Stimulated activated naive CD8-positive, alpha-beta T cell treated with anti-CD3 and anti-CD28 coated beads, Interleukin-15, Interleukin-2, amounts not matched to agents 100 U/mL and 50 U/mL, for 24 hours (primary cell): ENCODE measurements around the gene ATP8B1.
"Not testable (repeated sequence)": the region's sequence is repeated elsewhere in the genome, so short reads cannot be mapped to it uniquely, and the experiment has no call there.

Experiments
- ATAC-seq: fragments of 150-1000 bp; cut with Tn5 transposase; one replicate; pipeline ENCODE4 v1.10.0; 2021
- DNase-seq: peaks from one replicate; pipeline ENCODE4 v3.0.0; 2021

Gene ATP8B1

DNA sequence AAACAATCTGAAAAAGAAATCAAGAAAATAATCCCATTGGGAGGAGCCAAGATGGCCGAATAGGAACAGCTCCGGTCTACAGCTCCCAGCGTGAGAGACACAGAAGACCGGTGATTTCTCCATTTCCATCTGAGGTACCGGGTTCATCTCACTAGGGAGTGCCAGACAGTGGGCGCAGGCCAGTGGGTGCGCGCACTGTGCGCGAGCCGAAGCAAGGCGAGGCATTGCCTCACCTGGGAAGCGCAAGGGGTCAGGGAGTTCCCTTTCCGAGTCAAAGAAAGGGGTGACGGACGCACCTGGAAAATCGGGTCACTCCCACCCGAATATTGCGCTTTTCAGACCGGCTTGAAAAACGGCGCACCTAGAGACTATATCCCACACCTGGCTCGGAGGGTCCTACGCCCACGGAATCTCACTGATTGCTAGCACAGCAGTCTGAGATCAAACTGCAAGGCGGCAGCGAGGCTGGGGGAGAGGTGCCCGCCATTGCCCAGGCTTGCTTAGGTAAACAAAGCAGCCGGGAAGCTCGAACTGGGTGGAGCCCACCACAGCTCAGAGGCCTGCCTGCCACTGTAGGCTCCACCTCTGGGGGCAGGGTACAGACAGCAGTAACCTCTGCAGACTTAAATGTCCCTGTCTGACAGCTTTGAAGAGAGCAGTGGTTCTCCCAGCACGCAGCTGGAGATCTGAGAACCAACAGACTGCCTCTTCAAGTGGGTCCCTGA, 83.7 kb downstream of the ATP8B1 start:
- ATAC-seq, result not testable (repeated sequence)

GRCh38 chr18:57716549-57716948, 86.6 kb downstream of the ATP8B1 start:
- no peak for ATAC-seq
- DNase-seq, result no peak

More for the DNA sequence above, 83.7 kb downstream of the ATP8B1 start:
- DNase-seq, result not testable (repeated sequence)

- DNase-seq, result no peak
- no peak for ATAC-seq
These were observed 87.4 kb downstream of the ATP8B1 start for GRCh38 chr18:57715671-57716070.

DNA sequence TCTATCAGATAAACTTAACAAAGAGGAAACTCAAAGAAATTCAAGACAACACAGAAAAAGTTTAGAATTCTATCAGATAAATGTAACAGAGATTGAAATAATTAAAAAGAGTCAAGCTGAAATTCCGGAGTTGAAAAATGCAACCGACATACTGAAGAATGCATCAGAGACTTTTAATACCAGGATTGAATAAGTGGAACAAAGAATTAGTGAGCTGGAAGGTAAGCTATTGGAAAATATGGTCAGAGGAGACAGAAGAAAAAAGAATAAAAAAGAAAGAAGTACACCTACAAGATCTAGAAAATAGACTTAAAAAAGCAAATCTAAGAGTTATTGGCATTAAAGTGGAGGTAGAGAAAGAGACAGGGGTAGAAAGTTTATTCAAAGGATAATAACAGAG, 88.0 kb downstream of the ATP8B1 start:
- DNase-seq (no peak), ATAC-seq (no peak)

GRCh38 chr18:57710226-57710625, 92.9 kb downstream of the ATP8B1 start:
- DNase-seq (no peak), ATAC-seq (no peak)

- ATAC-seq, result no peak
- no peak for DNase-seq
These were observed 93.8 kb downstream of the ATP8B1 start for GRCh38 chr18:57709335-57709734.

DNA sequence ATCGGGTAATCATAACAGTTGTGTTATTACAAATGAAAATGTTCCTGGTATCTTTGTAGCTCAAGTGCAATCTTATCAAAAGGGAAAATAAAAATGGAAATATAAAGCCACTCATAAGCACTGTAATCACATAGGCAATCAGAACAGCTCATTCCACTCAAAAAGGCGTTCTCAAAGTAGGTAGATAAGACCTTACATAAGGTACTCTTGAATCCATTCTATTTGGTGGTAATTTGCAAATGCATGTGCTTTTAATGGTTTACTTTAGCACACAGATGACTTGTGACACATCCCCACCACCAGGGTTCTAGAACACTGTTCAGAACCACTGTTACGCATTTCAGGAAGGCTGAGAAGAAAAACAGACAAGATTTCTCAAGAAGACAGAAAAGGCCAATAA, 94.8 kb downstream of the ATP8B1 start:
- DNase-seq, result no peak
- no peak for ATAC-seq

GRCh38 chr18:57705832-57706595, 97.1 kb downstream of the ATP8B1 start:
- no peak for ATAC-seq
- DNase-seq, result no peak

DNA sequence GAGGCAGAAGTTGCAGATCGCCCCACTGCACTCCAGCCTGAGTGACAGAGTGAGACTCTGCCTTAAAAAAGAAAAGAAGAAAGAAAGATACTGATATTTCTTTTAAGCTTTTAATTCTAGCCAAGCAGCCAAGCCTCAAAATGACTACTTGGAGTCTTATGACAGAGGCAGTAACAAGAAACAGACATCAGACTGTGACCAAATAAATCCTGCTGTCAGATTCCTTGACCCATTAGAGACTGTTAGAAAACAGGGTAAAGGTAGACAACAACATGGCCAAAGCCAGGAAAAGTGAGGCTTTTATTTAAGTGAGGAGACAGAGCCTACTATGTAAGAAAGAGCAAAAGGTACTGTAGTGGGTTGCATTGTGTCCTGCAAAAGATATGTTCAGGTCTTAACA, 98.1 kb downstream of the ATP8B1 start:
- ATAC-seq (no peak), DNase-seq (no peak)

- DNase-seq (no peak), ATAC-seq (no peak)
These were observed 104.4 kb downstream of the ATP8B1 start for GRCh38 chr18:57698571-57699276.

- DNase-seq (no peak), ATAC-seq (no peak)
These were observed 105.7 kb downstream of the ATP8B1 start for GRCh38 chr18:57697426-57697825.

- ATAC-seq (no peak), DNase-seq (no peak)
These were observed 106.8 kb downstream of the ATP8B1 start for GRCh38 chr18:57696271-57696670.

GRCh38 chr18:57691363-57691762, 111.8 kb downstream of the ATP8B1 start:
- no peak for DNase-seq
- no peak for ATAC-seq

GRCh38 chr18:57687970-57688369, 115.1 kb downstream of the ATP8B1 start:
- ATAC-seq (no peak), DNase-seq (no peak)

DNA sequence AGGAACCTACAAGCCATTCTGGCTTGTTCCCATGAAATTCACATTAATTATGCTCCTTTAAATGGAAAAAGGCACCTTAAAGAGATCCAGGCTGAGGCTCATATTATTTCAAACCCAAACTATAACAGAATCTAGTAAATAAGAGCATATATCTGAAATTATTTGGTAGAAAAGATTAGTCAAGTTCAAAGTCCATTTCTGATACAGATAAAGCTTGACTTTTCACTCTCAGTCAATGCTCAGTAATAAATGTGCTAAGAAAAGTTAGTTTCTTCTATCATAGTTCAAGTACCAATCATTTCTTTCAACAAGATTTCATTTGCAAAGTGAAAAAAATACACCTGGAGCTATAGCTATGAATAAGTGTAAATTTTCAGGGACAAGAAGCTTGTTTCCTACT, 119.6 kb downstream of the ATP8B1 start:
- ATAC-seq (no peak), DNase-seq (no peak)

GRCh38 chr18:57677262-57678211, 125.6 kb downstream of the ATP8B1 start:
- no peak for DNase-seq
- ATAC-seq, result no peak

GRCh38 chr18:57674891-57675290, 128.2 kb downstream of the ATP8B1 start:
- ATAC-seq (no peak), DNase-seq (no peak)

- ATAC-seq (no peak), DNase-seq (no peak)
These were observed 133.1 kb downstream of the ATP8B1 start for GRCh38 chr18:57670046-57670445.

GRCh38 chr18:57668021-57668420, 135.1 kb downstream of the ATP8B1 start:
- DNase-seq (no peak), ATAC-seq (no peak)

DNA sequence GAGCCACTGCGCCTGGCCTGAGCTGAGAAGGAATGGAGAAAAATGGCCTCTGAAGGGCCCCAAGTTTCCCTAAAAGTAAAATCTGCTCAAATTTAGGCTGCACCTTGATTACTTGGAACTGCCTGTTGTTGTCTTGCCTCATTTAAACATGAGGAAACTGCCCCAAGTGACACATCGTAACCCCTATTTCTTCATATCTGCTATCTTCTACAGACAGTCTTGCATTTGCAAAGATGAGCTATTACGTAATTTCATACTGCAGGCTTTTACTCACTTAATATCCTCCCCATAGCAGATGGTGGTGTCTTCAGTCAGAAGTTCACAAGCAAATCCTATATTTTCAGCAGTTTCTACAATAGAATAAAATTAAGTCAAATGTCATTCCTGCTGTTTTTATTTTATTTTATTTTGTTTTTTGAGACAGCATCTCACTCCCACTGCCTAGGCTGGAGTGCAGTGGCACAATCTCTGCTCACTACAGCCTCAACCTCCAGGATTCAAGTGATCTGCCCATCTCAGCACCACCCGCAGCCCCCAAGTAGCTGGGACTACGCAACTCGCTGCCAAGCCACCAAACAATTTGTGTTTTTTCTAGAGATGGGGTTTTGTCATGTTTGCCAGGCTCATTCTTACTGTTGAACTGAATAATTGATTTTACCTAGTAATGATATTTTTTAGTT, 136.2 kb downstream of the ATP8B1 start:
- ATAC-seq (no peak), DNase-seq (no peak)

- no peak for ATAC-seq
- no peak for DNase-seq
These were observed 138.4 kb downstream of the ATP8B1 start for GRCh38 chr18:57664568-57665165.
